Measurements from ENCODE around the gene KRT28.
A peak's percentile ranks its signal among the peaks of the same experiment; 100 is the strongest.

The KRT28 gene, protein sequence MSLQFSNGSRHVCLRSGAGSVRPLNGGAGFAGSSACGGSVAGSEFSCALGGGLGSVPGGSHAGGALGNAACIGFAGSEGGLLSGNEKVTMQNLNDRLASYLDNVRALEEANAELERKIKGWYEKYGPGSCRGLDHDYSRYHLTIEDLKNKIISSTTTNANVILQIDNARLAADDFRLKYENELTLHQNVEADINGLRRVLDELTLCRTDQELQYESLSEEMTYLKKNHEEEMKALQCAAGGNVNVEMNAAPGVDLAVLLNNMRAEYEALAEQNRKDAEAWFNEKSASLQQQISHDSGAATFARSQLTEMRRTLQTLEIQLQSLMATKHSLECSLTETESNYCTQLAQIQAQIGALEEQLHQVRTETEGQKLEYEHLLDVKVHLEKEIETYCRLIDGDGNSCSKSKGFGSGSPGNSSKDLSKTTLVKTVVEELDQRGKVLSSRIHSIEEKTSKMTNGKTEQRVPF

DNA sequence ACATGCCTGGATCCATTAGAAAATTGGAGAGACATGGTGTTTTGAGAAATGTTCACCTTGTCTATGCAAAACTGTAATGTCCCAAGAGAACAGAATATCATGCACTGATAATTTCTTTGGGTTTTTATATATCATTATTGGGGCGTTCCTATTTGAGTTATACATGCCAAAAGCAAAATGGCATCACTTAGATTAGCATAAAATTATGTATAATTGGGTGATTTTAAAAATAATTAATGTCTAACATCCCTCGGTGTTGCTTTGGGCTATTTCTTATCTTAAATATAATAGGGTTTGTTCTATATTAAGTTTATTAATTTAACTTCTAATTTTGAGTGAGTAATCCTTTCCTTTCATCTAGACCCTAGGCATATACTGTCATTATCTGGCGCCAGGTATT, at the start of gene KRT28:
TSS of gene KRT28 (minus strand) at position 101 of the 400 bp plus-strand sequence. CDS start at position 35, 66 bp downstream.
- DNase-seq = no peak

GRCh38 chr17:40848583-40849235, 49.0 kb upstream of the KRT28 start:
- no peak for DNase-seq

DNA sequence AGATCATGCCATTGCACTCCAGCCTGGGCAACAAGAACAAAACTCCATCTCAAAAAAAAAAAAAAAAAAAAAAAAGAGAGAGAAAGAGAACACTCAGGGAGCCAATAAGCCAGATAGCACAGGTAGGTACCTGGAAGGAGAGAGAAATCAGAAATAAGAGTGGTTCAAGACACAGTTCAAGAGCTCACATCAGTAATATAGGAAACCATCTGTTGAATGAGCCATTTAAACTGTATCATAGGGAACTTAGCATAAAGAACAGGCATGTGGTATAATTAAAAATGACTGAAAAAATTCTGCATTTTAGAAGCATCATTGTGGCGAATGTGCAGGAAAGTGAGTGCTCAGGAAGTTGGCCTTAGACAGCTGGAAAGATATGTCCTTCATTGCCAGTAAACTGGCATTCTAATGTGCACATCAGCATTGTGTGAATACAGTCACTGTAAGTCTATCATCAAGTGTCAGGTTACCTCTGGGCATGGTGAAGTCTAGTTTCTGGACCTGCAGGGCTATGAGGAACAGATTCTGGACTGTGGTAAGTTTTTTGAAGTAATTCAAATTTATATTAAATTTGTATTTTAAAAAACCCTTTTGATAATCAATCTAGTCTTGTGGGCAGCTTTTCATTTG, 46.9 kb upstream of the KRT28 start:
- DNase-seq = no peak

GRCh38 chr17:40844671-40845107, 44.9 kb upstream of the KRT28 start:
- DNase-seq = no peak

GRCh38 chr17:40843242-40843641, 43.5 kb upstream of the KRT28 start:
- DNase-seq = no peak

DNA sequence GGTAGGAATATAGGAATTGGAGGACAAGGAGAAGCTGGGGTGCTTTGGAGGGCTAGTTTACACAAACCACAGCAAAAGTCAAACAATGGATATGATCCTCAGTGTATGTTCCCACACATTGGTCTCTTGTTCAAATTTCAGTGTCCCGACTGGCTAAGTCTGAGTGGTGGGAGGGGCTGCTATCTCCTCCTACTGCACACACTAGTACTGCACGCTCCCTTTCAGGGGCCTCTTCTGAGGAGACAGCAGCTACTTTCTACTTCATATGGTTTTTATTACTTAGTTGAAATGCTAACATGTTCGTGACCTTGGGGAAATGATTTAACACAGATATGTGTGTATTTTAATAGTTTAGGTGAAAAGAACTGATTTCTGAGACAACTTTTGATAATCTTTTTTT, 41.5 kb upstream of the KRT28 start:
- DNase-seq = peak; percentile 32

DNA sequence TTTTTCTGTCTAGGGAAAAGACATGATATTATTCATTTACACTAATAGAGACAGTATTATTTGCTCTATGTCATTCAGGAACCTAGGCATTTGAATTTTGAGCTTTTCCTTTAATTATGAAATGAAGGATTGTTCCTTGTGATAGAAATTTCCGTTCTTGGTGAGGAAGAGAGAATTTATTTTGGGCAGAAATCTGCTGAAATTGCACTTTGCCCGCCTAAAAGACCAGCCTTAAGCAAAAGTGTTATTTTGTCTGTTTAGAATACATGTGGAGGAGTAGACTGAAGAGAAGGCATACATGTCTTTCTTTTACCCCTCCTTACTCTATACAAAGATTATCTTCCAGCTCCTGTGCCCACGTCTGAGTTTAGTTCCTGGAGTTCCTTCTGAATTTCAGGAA, 39.4 kb upstream of the KRT28 start:
- no peak for DNase-seq

GRCh38 chr17:40836020-40836419, 36.3 kb upstream of the KRT28 start:
- DNase-seq = no peak

DNA sequence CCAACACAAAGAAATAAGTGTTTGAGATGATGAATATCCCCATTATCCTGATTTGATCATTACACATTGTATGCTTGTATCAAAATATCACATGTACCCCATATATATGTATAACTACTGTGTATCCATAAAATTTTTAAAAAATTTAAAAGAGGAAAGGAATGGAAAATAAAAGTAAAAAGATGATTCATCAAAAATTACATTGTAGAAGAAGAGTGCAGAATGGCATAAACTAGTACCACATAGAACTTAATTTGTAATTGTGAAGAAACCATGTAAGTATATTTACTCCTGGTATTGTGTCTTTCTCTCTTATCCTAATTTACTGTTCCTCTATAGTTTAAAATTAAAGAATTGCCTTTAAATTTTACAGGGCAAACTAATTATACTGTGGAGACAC, 34.1 kb upstream of the KRT28 start:
- DNase-seq = no peak

GRCh38 chr17:40832840-40833239, 33.1 kb upstream of the KRT28 start:
- DNase-seq = no peak

GRCh38 chr17:40830085-40830776, 30.5 kb upstream of the KRT28 start:
- no peak for DNase-seq

GRCh38 chr17:40828454-40829044, 28.8 kb upstream of the KRT28 start:
- DNase-seq = no peak

GRCh38 chr17:40827746-40828453, 28.1 kb upstream of the KRT28 start:
- no peak for DNase-seq

DNA sequence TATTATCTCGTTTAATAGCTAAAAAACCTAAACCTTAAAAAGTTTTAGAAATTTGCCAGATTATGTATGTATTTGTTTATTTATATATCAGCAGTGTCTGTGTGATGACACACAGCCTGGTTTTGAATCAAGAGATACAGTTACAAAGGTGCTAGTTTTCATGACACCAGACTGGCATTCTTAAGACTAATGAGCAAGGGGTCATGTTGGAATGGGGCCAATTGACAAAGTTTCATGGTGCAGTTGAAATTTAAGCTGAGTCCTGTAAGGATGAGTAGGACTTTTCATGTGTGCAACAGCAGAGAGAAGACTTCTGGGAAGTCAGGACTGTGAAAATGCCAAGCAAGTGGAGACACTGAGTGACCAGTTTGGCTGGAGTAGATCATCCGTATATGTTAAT, 25.8 kb upstream of the KRT28 start:
- no peak for DNase-seq

DNA sequence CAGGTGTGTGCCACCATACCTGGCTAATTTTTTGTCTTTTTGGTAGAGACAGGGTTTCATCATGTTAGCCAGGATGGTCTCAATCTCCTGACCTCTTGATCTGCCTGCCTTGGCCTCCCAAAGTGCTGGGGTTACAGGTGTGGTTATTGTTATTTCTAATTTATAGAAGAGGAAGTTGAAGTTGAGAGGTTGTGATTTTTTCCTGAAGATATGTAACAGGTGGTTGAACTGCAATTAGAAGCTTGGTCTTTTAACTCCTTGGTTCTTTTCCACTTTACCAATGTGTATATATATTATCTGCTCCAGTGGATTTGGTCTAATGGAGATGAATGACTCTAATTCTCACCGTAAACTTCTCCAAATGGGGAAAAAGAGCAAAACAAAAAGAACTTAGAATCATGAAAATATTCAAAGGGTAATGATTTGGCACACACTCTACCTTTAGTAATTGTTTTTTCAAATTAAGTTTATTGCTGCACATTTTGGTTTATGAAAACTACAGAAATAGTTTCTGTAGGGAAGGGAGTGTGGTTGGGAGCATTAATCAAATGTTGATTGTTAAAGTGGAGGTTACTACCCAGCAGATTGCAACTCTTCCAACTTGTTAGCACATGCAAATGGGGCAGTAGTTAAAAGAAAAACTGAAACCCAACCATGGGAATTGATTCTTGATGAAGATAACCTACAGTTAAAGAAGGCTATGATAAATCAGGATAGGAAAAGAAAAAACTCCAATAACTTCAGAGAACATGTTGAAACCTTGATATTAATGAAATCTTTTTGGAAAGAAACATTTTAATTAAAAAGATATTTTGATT, 24.5 kb upstream of the KRT28 start:
- no peak for DNase-seq

DNA sequence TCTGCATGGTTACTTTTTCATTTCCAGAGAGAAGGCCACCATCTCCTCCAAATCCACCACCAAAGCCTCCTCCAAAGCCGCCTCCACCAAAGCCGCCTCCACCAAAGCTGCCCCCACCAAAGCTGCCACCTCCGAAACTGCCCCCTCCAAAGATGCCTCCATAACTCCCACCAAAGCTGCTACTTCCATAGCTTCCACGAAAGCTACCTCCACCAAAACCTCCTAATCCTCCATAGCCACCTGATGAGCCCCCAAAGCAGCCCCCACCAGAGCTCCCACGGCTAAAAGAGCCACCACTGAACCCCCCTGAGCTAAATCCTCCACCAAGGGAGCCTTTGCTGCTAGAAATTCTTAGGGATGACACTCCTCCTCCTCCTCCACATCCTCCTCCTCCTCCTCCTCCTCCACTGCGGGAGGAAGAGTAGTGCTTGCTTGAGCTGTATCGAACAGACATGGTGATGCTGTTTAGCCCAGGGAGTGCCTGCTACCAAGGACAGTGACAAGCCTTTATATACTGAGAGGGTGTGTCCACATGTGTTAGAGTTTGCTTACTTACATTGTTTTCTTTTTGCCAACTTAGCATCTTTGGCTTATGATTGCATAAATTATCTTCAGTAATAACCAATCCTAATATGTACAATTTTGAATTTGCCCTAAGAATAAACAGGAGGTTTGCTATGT, 22.5 kb upstream of the KRT28 start, which contains the start of gene KRT10:
TSS of gene KRT10 (minus strand) at position 483 of the 681 bp plus-strand sequence. CDS start at position 454, 29 bp downstream.
- DNase-seq = no peak

- DNase-seq = no peak
Observed at GRCh38 chr17:40821536-40821935, 21.8 kb upstream of the KRT28 start.

GRCh38 chr17:40820228-40820838, 20.6 kb upstream of the KRT28 start:
- DNase-seq = no peak

- DNase-seq = no peak
Observed at GRCh38 chr17:40819528-40820125, 19.9 kb upstream of the KRT28 start.

All from right hindlimb (tissue), 1 donor.